Smooth muscle cell (in vitro differentiated cells): ENCODE measurements around the gene UBE2Q2. TPM values are rescaled to one million over a fixed set of nuclear protein-coding genes. Genes with fewer than 3 reads are reported as not detected.
"Not testable (repeated sequence)": the region's sequence is repeated elsewhere in the genome, so short reads cannot be mapped to it uniquely, and the experiment has no call there.

Experiments
- DNase-seq: peaks from one replicate; lab custom pipeline; 2025; ENCODE audit not compliant: unreplicated experiment; lab: John Stamatoyannopoulos, UW
- H2AFZ ChIP-seq: fragments of 200-600 bp; sonication (generic); 2 replicates; pipeline ENCODE4 v1.6.0; 2016; ENCODE audit warnings: antibody characterized with exemption, low read depth, mild to moderate bottlenecking
- H3F3A ChIP-seq: fragments of 200-600 bp; sonication (generic); 2 replicates; pipeline ENCODE4 v1.6.0; 2017; ENCODE audit warnings: antibody characterized with exemption, low read depth
- H3K27ac ChIP-seq: fragments of 200-600 bp; sonication (generic); 2 replicates; pipeline ENCODE4 v1.5.1; 2016; ENCODE audit warnings: low read depth, mild to moderate bottlenecking
- H3K27me3 ChIP-seq: fragments of 200-600 bp; sonication (generic); 2 replicates; pipeline ENCODE4 v1.6.1; 2016; ENCODE audit warnings: low read depth, mild to moderate bottlenecking
- H3K36me3 ChIP-seq: fragments of 200-600 bp; sonication (generic); 2 replicates; pipeline ENCODE4 v1.5.1; 2016; ENCODE audit warnings: low read depth
- H3K4me1 ChIP-seq: fragments of 200-600 bp; sonication (generic); 2 replicates; pipeline ENCODE4 v1.5.1; 2016; ENCODE audit warnings: low read depth
- H3K4me2 ChIP-seq: fragments of 200-600 bp; sonication (generic); 2 replicates; pipeline ENCODE4 v1.6.0; 2016; ENCODE audit warnings: mild to moderate bottlenecking
- H3K4me3 ChIP-seq: fragments of 200-600 bp; sonication (generic); 2 replicates; pipeline ENCODE4 v1.5.1; 2016; ENCODE audit warnings: mild to moderate bottlenecking
- H3K79me2 ChIP-seq: fragments of 200-600 bp; sonication (generic); 2 replicates; pipeline ENCODE4 v1.6.0; 2016; ENCODE audit warnings: low read depth, mild to moderate bottlenecking
- H3K9ac ChIP-seq: fragments of 200-600 bp; sonication (generic); 2 replicates; pipeline ENCODE4 v1.6.0; 2016; ENCODE audit warnings: low read depth
- H3K9me3 ChIP-seq: fragments of 200-600 bp; sonication (generic); replicated peaks from 2 replicates; pipeline ENCODE4 v1.5.1; 2016; ENCODE audit warnings: low read depth
- H4K20me1 ChIP-seq: fragments of 200-600 bp; sonication (generic); 2 replicates; pipeline ENCODE4 v1.6.0; 2016; ENCODE audit warnings: low read depth
- CTCF ChIP-seq: fragments of 200-600 bp; sonication (generic); IDR thresholded peaks from 2 replicates; pipeline ENCODE4 v1.5.1; 2017; ENCODE audit warnings: borderline replicate concordance, mild to moderate bottlenecking, antibody characterized with exemption; ENCODE audit not compliant: insufficient read depth, poor library complexity, severe bottlenecking
- WGBS: methylation state at CpG from one replicate; pipeline ENCODE4 v1.1.7; 2016; ENCODE audit warnings: low lambda C conversion rate; 5-methylcytosine and 5-hydroxymethylcytosine counted together
- polyA plus RNA-seq: library from polyadenylated mRNA; unstranded; fragments of >200 nt; fragmentation: Nextera tagmentation; extraction: Ambion mirVana; gene quantifications from 2 replicates; pipeline ENCODE4 v1.2.1, GENCODE V29; 2016
- total RNA-seq: library from RNA; depleted of rRNA; stranded (reverse); fragments of >200 nt; gene quantifications from 2 replicates; pipeline ENCODE4 v1.2.3, GENCODE V29; 2014

UBE2Q2 gene
- total and polyA plus RNA-seq, 2 experiments from 2014 or later: 32.6 to 44.7 TPM

GRCh38 chr15:75862796-75863195 is 19.5 kb downstream of the UBE2Q2 start:
- Histone ChIP-seq H3F3A (no peaks in the 10 kb centered on the region), H3K4me3 (no peak overlapping the region), H3K79me2 (peaks cover 63% of the 10 kb centered on the region), H4K20me1 (peaks cover 77% of the 10 kb centered on the region), H2AFZ (no peak overlapping the region), H3K9me3 (no peaks in the 10 kb centered on the region), H3K4me2 (no peak overlapping the region), H3K4me1 (peaks cover 4% of the 10 kb centered on the region), H3K27me3 (no peaks in the 10 kb centered on the region), H3K36me3 (no peaks in the 10 kb centered on the region), H3K27ac (no peak overlapping the region), H3K9ac (no peak overlapping the region)
- no peak for DNase-seq
- no peak for TF ChIP-seq CTCF
- 96% methylated on average over 1 of the region's 1 CpG for WGBS

GRCh38 chr15:75864213-75865059 is 21.2 kb downstream of the UBE2Q2 start:
- Histone ChIP-seq H3K79me2 (peaks cover 56% of the 10 kb centered on the region), H4K20me1 (peaks cover 62% of the 10 kb centered on the region), H2AFZ (no peak overlapping the region), H3K36me3 (no peaks in the 10 kb centered on the region), H3K9me3 (no peaks in the 10 kb centered on the region), H3K9ac (no peak overlapping the region), H3F3A (no peaks in the 10 kb centered on the region), H3K4me2 (peak overlapping the region; percentile 45), H3K4me1 (peaks cover 4% of the 10 kb centered on the region), H3K27ac (peak overlapping the region; percentile 22), H3K27me3 (no peaks in the 10 kb centered on the region), H3K4me3 (no peak overlapping the region)
- no peak for DNase-seq
- WGBS: 35% methylated on average over 5 of the region's 5 CpGs
- no peak for TF ChIP-seq CTCF

- H3K27me3 ChIP-seq, H3K4me3 ChIP-seq, DNase-seq, H3K9ac ChIP-seq, H3K4me2 ChIP-seq, H2AFZ ChIP-seq, H3K4me1 ChIP-seq, H3K9me3 ChIP-seq, H3F3A ChIP-seq, H3K36me3 ChIP-seq, H3K27ac ChIP-seq: not testable (repeated sequence)
- Histone ChIP-seq H4K20me1 (peaks cover 55% of the 10 kb centered on the region), H3K79me2 (peaks cover 48% of the 10 kb centered on the region)
- WGBS: 92% methylated on average over 1 of the region's 1 CpG
These were observed 22.8 kb downstream of the UBE2Q2 start for GRCh38 chr15:75866045-75866444.

GRCh38 chr15:75866916-75867315 is 23.7 kb downstream of the UBE2Q2 start:
- TF ChIP-seq CTCF: no peak
- DNase-seq: no peak
- no peak overlapping the region for H3K9ac ChIP-seq
- no peaks in the 10 kb centered on the region for H3K27me3 ChIP-seq
- H3F3A ChIP-seq: no peaks in the 10 kb centered on the region
- H3K9me3 ChIP-seq: no peaks in the 10 kb centered on the region
- peaks cover 4% of the 10 kb centered on the region for H3K4me1 ChIP-seq
- no peak overlapping the region for H3K4me2 ChIP-seq
- H4K20me1 ChIP-seq: peaks cover 51% of the 10 kb centered on the region
- peaks cover 47% of the 10 kb centered on the region for H3K79me2 ChIP-seq
- H3K36me3 ChIP-seq: no peaks in the 10 kb centered on the region
- H2AFZ ChIP-seq: no peak overlapping the region
- H3K4me3 ChIP-seq: no peak overlapping the region
- H3K27ac ChIP-seq: no peak overlapping the region
